HG02981 (cell line): ENCODE results near the gene SPEF2.

Experiments
- ATAC-seq: cut with Tn5 transposase; IDR thresholded peaks from one replicate; pipeline ENCODE4 v1.9.1; 2021; ENCODE audit warnings: mild to moderate bottlenecking, moderate library complexity; ENCODE audit not compliant: unreplicated experiment

Gene SPEF2

DNA sequence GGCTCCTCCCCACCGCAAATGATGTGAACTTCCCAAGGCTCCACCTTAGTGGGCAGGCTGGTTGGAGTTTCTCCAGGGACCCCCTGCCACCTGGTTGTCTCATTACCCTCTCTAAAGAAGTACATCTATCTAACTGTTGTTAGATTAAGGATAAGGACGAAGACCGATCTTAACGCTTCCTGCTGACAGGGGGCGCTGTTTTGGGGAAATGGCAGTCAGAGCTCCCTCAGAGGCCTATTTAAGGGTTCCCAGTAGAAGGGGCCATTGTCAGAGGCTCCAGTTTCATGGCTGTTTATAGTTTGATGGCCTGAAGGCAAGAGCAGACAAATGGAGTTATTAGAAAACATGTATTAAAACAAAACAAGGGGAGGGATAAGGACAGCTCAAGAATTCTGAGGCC lies 100.1 kb downstream of the SPEF2 start:
- no peak for ATAC-seq

DNA sequence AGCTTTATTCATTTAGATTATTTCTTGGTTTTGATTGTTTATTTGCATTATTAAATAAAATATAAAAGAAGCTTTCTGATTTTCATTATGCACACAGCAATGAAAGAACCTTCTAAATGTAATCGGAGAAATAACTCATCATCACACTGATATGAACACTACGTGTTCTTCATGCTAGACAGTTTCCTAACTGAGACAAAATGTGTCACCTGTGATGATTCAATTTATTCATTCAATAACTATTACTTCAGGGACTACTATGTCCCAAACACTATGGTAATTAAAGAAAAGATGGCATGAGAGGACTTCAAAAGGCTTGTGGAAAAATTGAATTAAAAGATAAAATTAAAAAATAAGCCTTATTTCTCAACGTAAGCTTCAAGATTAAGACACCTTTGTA lies 118.1 kb downstream of the SPEF2 start:
- ATAC-seq = no peak

DNA sequence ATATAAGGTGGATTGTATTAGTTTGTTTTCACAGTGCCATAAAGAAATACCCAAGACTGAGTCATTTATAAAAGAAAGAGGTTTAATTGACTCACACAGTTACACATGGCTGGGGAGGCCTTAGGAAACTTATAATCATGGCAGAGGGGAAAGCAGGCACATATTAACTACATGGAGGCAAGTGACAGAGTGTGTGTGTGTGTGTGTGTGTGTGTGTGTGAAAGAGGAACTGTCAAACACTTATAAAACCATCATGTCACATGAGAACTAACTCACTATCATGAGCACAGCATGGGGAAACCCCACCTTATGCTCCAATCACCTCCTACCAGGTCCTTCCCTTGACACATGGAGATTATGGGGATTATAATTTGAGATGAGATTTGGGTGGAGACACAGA lies 118.6 kb downstream of the SPEF2 start:
- ATAC-seq = no peak

DNA sequence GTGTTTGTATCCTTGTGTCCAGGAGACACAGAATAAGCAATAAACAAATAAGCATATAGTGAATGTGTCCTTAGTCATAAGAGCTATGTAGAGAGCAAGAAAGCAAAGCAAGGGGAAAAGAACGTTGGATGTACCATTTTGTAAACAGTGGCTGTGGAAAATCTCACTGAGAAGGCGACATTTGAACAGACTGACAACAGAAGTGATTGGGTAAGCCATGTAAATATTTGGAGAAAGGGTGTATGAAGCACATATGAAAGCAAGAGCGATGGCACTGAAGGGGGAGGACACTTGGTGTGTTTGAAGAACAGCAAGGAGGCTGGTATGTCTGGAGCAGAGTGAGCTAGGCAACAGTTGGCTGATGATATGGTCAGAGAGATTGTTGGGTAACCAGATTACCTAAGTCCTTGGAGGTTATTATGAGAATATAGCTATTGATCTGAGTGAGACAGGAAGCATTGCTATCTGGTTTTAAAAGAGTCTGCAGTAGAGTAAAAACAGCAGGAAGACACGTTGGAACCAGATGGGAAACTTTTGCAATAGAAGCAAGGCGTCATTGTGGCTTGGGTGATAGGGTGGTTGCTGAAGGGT lies 123.6 kb downstream of the SPEF2 start:
- ATAC-seq = no peak

DNA sequence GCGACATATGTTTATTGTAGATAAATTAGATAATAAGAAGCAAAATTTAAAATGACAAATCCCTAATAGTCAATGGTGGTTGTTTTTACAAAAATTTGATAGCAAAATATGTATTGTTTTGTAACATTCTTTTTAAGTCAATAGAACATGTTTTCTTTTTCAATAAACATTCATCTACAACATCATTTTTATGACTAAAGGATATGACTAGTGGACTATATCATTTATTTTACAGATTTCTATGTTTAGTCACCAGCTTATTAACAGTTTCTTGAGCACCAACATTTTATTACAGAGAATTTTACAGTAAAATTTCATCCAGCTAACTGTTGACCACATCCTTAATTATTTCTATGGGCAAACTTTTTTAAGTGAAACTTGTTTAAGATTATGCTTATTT lies 124.3 kb downstream of the SPEF2 start:
- ATAC-seq = no peak

DNA sequence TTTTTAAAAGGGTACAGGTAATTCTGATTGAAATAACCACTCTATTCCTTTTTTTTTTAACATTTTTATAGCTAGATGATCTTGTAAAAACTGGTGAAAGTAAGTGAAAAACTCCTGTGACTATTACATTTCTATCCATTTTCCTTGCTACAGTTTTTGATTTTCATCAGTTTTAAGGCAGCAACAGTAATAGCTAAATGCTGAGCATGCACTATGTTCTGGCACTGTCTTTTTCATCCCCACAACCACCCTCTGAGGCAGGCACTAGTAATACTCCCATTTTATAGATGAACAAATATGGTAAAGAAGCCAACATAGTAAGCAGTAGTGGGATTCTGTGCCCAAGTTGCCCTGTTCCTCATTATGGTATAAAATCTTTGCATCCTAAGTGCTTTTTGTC lies 126.0 kb downstream of the SPEF2 start:
- no peak for ATAC-seq

DNA sequence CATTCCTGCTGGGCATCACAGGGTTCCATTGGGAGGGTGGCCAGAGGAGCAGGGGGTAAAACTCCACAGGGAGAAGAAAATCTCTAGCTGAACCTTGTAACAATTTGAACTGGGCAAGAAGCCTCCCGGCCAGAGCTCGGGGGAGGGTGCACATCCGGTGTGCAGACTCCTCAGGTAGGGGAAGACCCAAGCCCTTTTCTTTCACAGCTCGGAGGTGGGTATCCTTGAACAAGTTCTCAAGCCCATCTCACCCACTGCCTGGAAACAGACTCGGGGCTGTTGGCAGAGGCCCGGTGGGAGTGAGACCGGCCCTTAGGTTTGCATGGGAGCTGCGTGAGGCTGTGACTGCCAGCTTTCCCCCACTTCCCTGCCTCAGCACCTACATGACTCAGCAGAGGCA lies 127.5 kb downstream of the SPEF2 start:
- ATAC-seq = no peak

DNA sequence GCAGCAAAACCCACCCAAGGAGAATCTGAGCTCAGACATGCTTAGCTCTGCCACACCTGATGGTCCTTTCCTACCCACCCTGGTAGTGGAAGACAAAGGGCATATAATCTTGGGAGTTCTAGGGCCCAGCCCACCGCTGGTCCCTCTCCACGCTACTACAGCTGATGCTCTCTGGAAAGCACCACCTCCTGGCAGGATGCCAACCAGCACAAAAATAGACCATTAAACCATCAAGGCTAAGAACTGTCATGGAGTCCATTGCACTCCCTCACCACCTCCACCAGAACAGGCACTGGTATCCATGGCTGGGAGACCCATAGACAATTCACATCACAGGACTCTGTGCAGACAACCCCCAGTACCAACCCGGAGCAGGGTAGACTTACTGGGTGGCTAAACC lies 128.0 kb downstream of the SPEF2 start:
- ATAC-seq = no peak

DNA sequence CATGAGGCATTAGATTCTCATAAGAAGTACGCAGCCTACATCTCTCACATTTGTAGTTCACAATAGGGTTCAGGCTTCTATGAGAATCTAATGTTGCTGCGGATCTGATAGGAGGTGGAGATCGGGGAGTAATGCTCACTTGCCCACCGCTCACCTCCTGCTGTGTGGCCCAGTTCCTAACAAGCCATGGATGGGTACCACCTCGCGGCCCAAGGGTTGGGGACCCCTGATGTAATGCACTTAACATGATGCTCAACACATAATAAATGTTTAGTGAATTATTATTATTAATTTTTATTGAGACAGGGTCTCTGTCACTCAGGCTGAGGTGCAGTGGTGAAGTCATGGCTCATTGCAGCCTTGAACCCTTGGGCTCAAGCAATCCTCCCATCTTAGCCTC lies 134.3 kb downstream of the SPEF2 start:
- ATAC-seq = no peak

DNA sequence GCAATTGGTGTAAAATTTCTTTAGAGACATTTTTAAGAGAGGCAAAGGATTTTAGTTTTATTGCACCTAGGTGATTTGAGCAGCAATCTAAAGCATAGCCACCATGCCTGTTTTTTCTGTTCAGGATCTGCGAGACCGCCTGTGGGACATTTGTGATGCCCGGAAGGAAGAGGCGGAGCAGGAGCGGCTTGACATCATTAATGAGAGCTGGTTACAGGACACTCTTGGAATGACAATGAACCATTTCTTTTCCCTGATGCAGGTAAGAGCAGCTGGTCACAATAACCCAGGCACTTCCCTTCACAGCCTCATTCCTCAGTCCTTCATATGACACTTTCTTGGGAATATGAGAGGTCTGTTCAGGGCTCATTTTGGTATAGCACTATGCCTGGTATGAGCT lies 135.8 kb downstream of the SPEF2 start:
- no peak for ATAC-seq

DNA sequence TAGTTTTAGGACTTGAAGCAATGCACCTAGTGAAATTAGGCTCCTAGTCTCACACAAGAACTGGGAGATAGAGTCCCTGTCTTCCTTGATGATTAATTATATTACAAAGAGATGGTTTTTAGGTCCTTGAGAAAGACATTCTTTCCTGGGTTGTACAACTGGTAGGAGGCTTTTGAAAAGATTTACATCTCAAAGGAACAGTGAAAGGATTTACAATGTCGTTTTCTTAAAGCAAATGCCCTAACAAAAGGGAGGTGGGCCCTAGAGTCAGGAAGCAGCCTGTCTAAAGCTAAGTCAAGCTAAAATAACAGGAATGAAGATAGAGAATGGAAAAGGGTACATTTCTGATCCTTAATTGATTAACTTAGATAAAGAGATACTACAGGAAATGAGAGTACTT lies 136.8 kb downstream of the SPEF2 start:
- ATAC-seq = no peak

DNA sequence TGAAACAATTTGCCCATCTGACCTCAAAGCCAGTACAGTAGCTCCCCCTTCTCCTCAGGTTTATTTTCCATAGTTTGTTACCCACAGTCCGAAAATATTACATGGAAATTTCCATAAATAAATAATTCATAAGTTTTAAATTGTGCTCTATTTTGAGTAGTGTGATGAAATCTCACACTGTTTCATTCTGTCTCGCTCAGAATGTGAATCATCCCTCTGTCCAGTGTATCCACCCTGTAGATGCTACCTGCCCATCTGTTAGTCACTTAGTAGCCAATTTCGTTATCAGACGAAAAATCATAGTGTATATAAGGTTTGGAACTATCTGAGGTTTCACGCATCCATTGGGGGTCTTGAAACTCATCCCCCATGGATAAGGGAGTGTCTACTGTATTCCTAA lies 138.3 kb downstream of the SPEF2 start:
- no peak for ATAC-seq

DNA sequence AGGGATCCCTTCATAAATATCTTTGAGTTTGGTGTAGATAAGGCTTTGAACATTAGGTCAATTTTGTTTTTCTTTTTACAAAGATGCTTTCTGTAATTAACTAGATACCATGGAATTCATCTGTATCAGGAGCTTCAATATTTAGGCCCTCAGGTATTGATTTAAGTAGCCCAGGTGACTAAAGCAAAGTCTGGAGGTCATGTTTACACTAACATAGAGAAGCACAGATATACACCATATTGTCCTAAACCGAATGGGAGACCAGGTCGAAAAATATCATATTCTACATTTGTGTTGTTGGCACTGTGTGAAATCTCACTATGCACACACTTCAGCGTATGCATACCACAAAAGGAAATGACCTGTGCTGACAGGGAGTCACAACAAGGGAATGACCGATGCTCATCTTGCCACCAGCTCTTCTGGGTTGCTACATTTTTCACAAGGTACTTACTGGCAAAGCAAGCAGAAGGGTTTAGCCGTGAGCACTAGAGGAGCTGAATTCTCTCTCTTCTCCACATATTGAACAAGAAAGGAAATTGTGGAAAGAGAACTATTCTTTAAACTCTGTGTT lies 140.6 kb downstream of the SPEF2 start:
- ATAC-seq = no peak

DNA sequence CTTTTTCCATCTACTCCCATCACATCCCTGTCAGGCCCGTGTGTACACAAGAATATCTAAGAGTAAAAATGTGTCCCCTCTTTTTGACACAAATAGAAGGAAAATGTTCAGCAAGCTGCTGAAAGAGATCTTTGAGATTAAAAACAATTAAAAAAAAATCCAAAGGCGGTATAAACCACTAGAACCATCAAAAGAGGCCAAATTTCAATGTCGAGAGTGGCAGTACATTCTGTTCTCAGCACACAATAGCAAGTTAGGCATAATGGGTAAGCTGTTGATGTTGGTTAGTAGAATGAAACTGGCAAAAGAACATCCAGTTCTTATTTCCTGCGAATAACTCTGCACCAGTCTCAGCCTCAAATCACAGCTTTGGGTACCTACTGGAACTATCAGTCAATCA lies 143.9 kb downstream of the SPEF2 start:
- no peak for ATAC-seq

DNA sequence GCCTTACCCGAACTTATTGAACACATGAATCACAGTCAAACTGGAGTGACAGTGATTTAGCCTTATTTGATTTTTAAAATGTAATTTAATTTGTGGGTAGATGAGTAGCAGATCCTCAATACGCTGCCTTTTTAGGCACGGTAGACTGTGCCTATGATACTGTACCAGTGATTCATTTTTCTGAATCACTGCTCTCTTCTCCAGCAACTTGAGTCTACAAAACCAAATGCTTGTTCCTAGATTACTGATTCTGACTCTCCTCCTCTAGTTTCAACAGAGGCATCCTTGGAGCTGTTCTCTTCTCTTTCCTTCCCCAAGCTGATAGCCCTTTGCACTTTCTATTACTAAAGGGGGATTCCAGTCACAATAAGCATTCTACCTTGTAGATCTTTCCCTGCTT lies 144.7 kb downstream of the SPEF2 start:
- no peak for ATAC-seq

DNA sequence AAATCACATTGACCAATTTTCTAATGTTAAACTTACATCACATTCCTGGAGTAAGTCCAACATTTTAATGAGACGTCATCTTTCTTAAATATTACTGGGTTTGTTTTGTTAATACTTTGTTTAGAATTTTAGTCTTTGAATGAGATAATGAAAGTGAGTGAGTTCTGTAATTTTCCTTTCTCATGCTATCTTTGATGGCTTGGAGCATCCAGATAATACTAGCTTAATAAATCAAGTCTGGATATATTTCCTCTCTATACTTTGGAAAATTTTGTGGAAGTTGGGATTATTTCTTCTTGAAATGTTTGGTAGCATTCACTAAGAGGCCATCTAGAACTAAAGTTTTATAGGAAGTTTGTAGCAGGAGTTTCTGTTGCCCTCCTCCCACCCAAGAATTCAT lies 148.3 kb downstream of the SPEF2 start:
- ATAC-seq = no peak

DNA sequence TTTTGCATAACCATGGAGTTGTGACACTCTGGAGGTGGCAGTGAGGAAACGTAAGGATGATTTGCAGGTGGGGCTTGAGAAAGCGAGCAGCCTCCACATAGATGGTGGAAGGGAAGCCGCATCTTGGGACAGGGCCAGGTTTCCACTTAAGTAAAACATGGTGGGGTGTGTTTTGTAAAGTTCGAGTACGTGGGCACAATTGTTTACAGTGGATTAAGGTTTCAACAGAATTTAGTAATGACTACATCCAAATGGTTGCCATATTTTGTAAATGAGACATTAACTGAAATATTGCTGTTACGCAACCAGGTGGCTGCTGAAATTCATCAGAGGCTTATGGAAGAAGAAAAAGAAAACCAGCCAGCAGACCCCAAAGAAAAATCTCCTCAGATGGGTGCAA lies 153.6 kb downstream of the SPEF2 start:
- ATAC-seq = no peak

DNA sequence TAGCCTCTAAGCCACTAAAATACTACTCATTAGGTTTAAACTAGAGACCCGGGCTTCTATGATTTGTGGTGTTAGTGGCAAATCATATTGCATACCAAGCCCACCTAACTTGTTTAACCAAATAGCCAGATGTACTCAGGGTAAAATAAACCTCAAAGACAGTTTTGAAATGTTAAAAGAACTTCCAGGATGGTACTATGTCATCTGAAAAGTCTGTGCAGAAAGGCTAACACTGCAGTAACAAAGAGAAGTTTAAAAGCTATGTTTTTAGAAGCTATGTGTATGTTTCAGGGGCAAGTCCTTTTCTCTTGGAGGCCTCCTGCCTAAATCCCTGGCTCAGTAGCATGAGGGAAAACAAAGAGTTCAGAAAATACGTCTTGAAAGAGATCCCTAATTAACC lies 154.2 kb downstream of the SPEF2 start:
- ATAC-seq = no peak

DNA sequence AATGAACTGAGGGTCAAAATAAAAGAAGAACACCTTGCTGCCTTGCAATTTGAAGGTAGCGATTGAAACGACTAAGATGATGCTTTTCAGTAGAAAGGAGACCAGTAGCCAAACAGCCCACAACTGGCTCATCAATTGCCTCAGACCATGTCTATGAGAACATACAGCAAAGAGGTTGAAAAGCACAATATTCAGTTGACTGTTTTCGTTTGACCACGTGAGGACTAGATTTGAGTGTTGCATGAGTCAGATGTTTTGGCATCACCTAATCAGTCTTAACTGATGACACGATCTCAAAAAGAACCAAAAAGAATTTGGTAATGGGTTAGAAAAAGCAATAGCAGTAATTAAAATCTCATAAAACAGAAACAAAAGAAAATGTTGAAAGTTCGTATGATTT lies 156.3 kb downstream of the SPEF2 start:
- ATAC-seq = no peak

DNA sequence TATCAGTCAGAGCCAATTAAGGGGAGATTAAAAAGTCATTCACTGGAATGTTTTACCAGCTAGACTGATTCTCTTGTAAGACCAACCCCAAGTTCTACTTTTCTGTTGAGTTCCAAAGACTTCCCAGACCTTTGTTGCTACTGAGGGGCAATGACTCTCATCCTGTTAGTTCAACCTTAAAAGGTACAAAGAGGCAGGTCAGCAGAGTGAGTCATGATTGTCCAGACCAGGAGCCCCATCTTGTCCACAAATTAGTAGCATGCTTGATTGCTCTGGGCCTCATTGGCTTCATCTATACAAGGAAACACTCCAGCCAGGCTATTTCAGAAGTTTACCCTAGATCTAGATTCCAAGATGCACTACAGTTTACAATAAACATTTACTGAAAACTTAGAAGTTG lies 159.1 kb downstream of the SPEF2 start:
- no peak for ATAC-seq

DNA sequence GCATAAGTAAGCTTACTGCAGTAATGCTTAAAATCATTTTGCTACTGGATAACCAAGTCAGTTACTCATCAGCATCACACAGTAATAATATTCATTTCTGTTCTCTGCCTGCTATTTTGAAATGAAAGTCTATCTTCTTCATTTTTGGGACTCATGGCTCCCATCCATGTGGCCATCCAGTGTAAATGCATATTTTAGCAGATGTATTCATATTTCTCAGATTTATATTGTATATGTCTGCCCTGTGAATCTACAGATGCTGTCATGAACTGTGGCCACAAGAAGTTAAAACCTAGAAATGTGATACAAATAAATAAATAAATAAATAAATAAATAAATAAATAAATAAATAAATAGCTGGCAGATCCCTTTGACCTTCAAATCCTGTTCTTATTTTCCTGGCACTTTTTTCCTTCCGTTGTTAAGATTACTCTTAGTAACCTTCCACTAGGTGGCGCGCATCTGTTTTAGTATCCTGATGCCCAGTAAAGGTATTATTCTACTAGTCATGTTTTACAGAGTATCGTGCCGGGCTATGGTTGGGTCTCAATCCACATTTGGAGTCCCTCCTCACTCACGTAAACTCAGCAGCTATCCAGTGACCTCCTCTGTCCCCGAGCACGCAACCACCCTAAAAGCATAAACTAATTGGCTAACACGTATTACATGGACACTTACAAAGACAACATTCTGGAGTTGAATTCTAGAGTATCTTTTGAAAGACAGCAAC lies 159.9 kb downstream of the SPEF2 start:
- no peak for ATAC-seq

DNA sequence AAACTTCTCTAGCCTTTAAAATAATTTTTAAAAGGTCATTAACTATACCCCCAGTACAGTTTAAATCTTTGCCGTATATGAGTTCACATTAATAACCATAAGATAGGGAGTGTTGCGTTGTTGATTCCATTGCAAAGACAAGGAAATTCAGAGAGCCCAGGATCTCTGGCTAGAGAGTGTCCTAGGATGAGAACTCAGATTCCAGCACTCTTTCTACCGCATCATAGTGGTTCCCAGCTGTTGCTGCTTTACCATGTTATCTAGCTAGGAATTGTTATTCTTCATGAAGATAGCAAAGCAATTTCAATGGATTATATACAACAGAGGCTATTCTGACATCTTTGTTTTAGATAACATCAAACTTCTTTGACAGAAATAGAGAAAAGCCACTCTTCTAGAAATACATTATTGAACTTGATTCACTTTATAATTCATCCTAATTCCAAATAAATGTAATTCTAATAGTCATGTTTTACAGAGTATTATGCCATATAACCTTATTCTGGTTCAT lies 160.7 kb downstream of the SPEF2 start:
- no peak for ATAC-seq

DNA sequence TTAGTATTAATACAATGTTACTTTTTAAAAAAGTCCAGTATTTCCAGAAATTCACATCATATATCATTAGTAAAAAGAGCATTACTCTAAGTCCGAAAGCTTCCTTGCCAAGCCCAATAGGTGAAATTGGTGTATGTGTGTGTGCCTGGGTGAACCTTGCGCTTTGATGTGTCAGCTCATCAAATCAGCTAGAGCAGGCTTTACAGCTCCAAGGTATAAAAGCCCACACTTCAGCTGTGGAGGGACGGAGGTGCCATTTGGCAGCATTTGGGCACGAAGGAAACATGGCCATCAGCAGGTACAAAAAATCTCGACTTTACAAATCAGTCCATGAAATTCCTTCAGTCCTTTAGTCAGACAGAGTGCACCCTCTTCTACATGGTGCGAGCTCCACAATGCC lies 162.6 kb downstream of the SPEF2 start:
- no peak for ATAC-seq
